Naive thymus-derived CD4-positive, alpha-beta T cell (primary cell): Measurements from ENCODE around the gene TMEM117. TPM values are rescaled to one million over a fixed set of nuclear protein-coding genes. Genes with fewer than 3 reads are reported as not detected.

ENCODE experiments used
- ATAC-seq: fragments of 150-1000 bp; cut with Tn5 transposase; 2 replicates; pipeline ENCODE4 v1.10.0; 2021; ENCODE audit warnings: mild to moderate bottlenecking, moderate library complexity
- CTCF ChIA-PET: fragments of 350-600 bp; sonication (Branson Sonifier 250); formaldehyde crosslinking; loops from one replicate; lab custom pipeline; 2021; ENCODE audit warnings: antibody characterized with exemption; lab: Charles Lee
- POLR2A ChIA-PET: fragments of 350-600 bp; sonication (Branson Sonifier 250); formaldehyde crosslinking; loops from one replicate; lab custom pipeline; 2021; ENCODE audit warnings: antibody characterized with exemption, inconsistent platforms; lab: Charles Lee
- DNase-seq, 9 donors: peaks; one replicate each; pipeline versions ENCODE4 v3.0.0 to v3.0.0-alpha.2; 2020 to 2022; ENCODE audit warnings: mixed read lengths in 1 of 9
- H3K27ac ChIP-seq: one replicate; pipeline ENCODE4 v1.7.0; 2013; ENCODE audit warnings: mild to moderate bottlenecking, low read depth, low read length, moderate library complexity
- H3K27me3 ChIP-seq, 2 donors: one replicate each; pipeline ENCODE4 v1.7.0; 2013; ENCODE audit warnings: low read length in 2 of 2, mild to moderate bottlenecking in 2 of 2, moderate library complexity in 2 of 2; ENCODE audit not compliant: control insufficient read depth in 2 of 2, insufficient read depth in 2 of 2
- H3K36me3 ChIP-seq, 3 experiments: 1 replicate in 2 of 3; 2 replicates in 1 of 3; pipeline ENCODE4 v1.7.0; 2013; ENCODE audit warnings: low read length in 3 of 3, mild to moderate bottlenecking in 3 of 3, moderate library complexity in 1 of 3; ENCODE audit not compliant: insufficient read depth in 3 of 3, control insufficient read depth in 2 of 3
- H3K4me1 ChIP-seq, 2 donors: one replicate each; pipeline ENCODE4 v1.7.0; 2013; ENCODE audit warnings: low read length in 2 of 2, mild to moderate bottlenecking in 2 of 2, moderate library complexity in 1 of 2; ENCODE audit not compliant: control insufficient read depth in 2 of 2, insufficient read depth in 2 of 2
- H3K4me3 ChIP-seq: 2 replicates; pipeline ENCODE4 v1.7.0; 2013; ENCODE audit warnings: mild to moderate bottlenecking, low read length
- H3K9me3 ChIP-seq, 3 experiments: 1 replicate in 2 of 3; 2 replicates in 1 of 3; pipeline ENCODE4 v1.7.0; 2013; ENCODE audit warnings: low read length in 3 of 3; ENCODE audit not compliant: control insufficient read depth in 2 of 3
- H3K27ac Mint-ChIP-seq, 9 donors: one replicate each; pipeline ENCODE4 v1.8.0; 2020 to 2022; ENCODE audit warnings: mixed read lengths in 9 of 9, mild to moderate bottlenecking in 8 of 9, moderate library complexity in 5 of 9, inconsistent platforms in 2 of 9
- H3K27me3 Mint-ChIP-seq, 5 donors: one replicate each; pipeline ENCODE4 v1.8.0; 2021 to 2022; ENCODE audit warnings: mixed read lengths in 5 of 5, mild to moderate bottlenecking in 1 of 5
- H3K36me3 Mint-ChIP-seq, 5 donors: one replicate each; pipeline ENCODE4 v1.8.0; 2020 to 2022; ENCODE audit warnings: mixed read lengths in 5 of 5, mild to moderate bottlenecking in 3 of 5, inconsistent platforms in 1 of 5
- H3K4me1 Mint-ChIP-seq, 7 donors: one replicate each; pipeline ENCODE4 v1.8.0; 2020 to 2022; ENCODE audit warnings: mixed read lengths in 7 of 7, mild to moderate bottlenecking in 3 of 7, inconsistent platforms in 1 of 7
- H3K4me3 Mint-ChIP-seq, 10 donors: one replicate each; pipeline ENCODE4 v1.8.0; 2020 to 2022; ENCODE audit warnings: mild to moderate bottlenecking in 10 of 10, mixed read lengths in 10 of 10, moderate library complexity in 6 of 10, inconsistent platforms in 2 of 10
- H3K9me3 Mint-ChIP-seq, 11 donors: one replicate each; pipeline ENCODE4 v1.8.0; 2020 to 2022; ENCODE audit warnings: mixed read lengths in 11 of 11, mild to moderate bottlenecking in 4 of 11, inconsistent platforms in 1 of 11, moderate library complexity in 1 of 11
- intact Hi-C, 2 donors: fragments of 100-400 bp; cut with micrococcal nuclease; formaldehyde crosslinking; loops; one replicate each; pipeline ENCODE4 v1.15.1; 2023
- polyA plus RNA-seq, 2 donors: library from polyadenylated mRNA; unstranded; fragments of 300-500 nt; fragmentation: Illumina TruSeq; gene quantifications; one replicate each; pipeline ENCODE4 v1.2.3, GENCODE V29; 2021
- total RNA-seq, 6 experiments: library from RNA in 5 of 6; stranded (reverse) in 5 of 6; gene quantifications; 1 replicate in 5 of 6; 2 replicates in 1 of 6; pipeline ENCODE4 v1.2.3 and lab custom pipeline; 2021 to 2026

The TMEM117 gene
- total and polyA plus RNA-seq, 7 experiments from 2014 or later = 0.31 to 6.6 (median 4.2) TPM

- POLR2A ChIA-PET = no interaction called here
- peaks cover 0 to 54% (median 14%) of the 10 kb centered on the region in 11 donors for H3K9me3 Mint-ChIP-seq
- Histone ChIP-seq H3K9me3 (peaks cover 0 to 5% (median 0%) of the 10 kb centered on the region in 3 experiments), H3K27me3 (no peaks in the 10 kb centered on the region), H3K36me3 (no peaks in the 10 kb centered on the region), H3K4me1 (no peaks in the 10 kb centered on the region), H3K4me3 (no peak overlapping the region), H3K27ac (no peak overlapping the region)
- H3K36me3 Mint-ChIP-seq = peaks cover 2 to 25% (median 16%) of the 10 kb centered on the region in 5 donors
- CTCF ChIA-PET = no interaction called here
- intact Hi-C loops = no loop called here
- ATAC-seq (no peak), DNase-seq (no peak)
- H3K4me3 Mint-ChIP-seq = no peak overlapping the region
- peaks cover 0 to 2% (median 0%) of the 10 kb centered on the region in 7 donors for H3K4me1 Mint-ChIP-seq
- H3K27me3 Mint-ChIP-seq = no peaks in the 10 kb centered on the region
- no peak overlapping the region for H3K27ac Mint-ChIP-seq
Measured at GRCh38 chr12:44295958-44296623, 460.2 kb downstream of the TMEM117 start.

DNA sequence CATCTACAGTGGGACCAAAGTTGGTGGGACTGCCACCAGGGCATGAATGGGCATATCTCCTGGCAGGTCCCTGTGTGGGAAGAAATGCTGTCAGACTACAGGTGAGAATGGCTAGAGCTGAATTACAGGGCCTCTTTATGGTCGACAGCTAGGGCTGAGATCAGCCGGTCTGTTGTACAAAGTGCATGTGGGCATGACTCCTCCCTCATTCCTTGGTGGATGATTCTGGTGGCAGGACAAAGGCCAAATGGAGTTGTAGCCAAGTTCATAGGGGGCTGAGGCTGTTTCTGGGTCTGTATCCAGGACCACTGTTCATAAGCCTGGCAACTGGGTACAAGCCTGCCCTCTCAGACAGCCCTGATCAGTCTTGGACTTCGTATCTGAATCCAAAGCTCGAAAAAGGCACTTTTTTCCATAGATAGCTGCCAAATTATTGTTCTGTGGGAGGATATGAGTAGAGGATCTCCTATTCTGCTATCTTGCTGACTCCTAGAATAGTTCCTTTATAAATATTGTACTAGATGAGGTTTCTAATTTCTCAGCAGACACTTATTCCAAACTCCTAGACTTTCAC lies 460.8 kb downstream of the TMEM117 start:
- Mint-ChIP-seq H3K36me3 (peaks cover 2 to 28% (median 19%) of the 10 kb centered on the region in 5 donors), H3K9me3 (peaks cover 0 to 49% (median 14%) of the 10 kb centered on the region in 11 donors)
- H3K36me3 ChIP-seq = no peaks in the 10 kb centered on the region

DNA sequence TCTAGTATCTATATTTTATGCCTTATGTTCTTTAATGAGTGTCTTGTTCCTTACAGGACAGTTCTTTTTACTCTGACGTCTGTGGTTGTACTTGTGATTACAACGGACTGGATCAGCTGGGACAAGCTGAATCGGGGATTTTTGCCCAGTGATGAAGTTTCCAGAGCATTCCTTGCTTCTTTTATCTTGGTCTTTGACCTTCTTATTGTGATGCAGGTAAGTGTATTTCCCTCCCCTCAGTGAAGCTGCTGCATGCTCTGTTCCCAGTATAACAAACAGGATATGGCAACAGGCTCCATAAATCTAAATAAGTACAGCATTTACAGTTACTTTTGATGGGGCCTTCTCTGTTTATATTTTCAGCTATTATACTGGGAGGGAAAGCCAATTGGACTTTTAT lies 463.6 kb downstream of the TMEM117 start:
- no peak for DNase-seq
- H3K27me3 Mint-ChIP-seq = no peaks in the 10 kb centered on the region
- Histone ChIP-seq H3K36me3 (no peaks in the 10 kb centered on the region), H3K4me1 (no peaks in the 10 kb centered on the region), H3K27ac (no peak overlapping the region), H3K4me3 (no peak overlapping the region), H3K9me3 (peaks cover 0 to 5% (median 0%) of the 10 kb centered on the region in 3 experiments), H3K27me3 (no peaks in the 10 kb centered on the region)
- peaks cover 2 to 41% (median 38%) of the 10 kb centered on the region in 5 donors for H3K36me3 Mint-ChIP-seq
- ChIA-PET POLR2A (no interaction called here), CTCF (no interaction called here)
- H3K4me3 Mint-ChIP-seq = no peak overlapping the region
- intact Hi-C loops = no loop called here
- H3K9me3 Mint-ChIP-seq = peaks cover 4 to 29% (median 8%) of the 10 kb centered on the region in 11 donors
- no peak overlapping the region for H3K27ac Mint-ChIP-seq
- no peak for ATAC-seq
- peaks cover 0 to 2% (median 0%) of the 10 kb centered on the region in 7 donors for H3K4me1 Mint-ChIP-seq

More for the DNA sequence above, 460.8 kb downstream of the TMEM117 start:
- Histone ChIP-seq H3K27ac (no peak overlapping the region), H3K4me3 (no peak overlapping the region), H3K27me3 (no peaks in the 10 kb centered on the region), H3K4me1 (no peaks in the 10 kb centered on the region), H3K9me3 (peaks cover 0 to 5% (median 0%) of the 10 kb centered on the region in 3 experiments)
- DNase-seq (no peak), ATAC-seq (no peak)
- H3K4me1 Mint-ChIP-seq = peaks cover 0 to 2% (median 0%) of the 10 kb centered on the region in 7 donors
- POLR2A ChIA-PET = no interaction called here
- CTCF ChIA-PET = no interaction called here
- intact Hi-C loops = no loop called here
- no peak overlapping the region for H3K4me3 Mint-ChIP-seq
- H3K27ac Mint-ChIP-seq = no peak overlapping the region
- no peaks in the 10 kb centered on the region for H3K27me3 Mint-ChIP-seq

GRCh38 chr12:44307506-44308168 lies 471.8 kb downstream of the TMEM117 start:
- peaks cover 0 to 23% (median 5%) of the 10 kb centered on the region in 11 donors for H3K9me3 Mint-ChIP-seq
- H3K36me3 ChIP-seq = no peaks in the 10 kb centered on the region
- H3K4me1 ChIP-seq = no peaks in the 10 kb centered on the region
- ATAC-seq (no peak), DNase-seq (no peak)
- H3K4me3 Mint-ChIP-seq = no peak overlapping the region
- intact Hi-C loops = no loop called here
- H3K27ac Mint-ChIP-seq = no peak overlapping the region
- H3K4me1 Mint-ChIP-seq = no peaks in the 10 kb centered on the region
- CTCF ChIA-PET = interaction anchor here (0.7 kb wide), 1 partner anchor 1216 kb away, joined by 3 read pairs; no protein-coding TSS in a partner anchor
- no peak overlapping the region for H3K4me3 ChIP-seq
- H3K9me3 ChIP-seq = no peaks in the 10 kb centered on the region
- H3K27me3 ChIP-seq = no peaks in the 10 kb centered on the region
- no peaks in the 10 kb centered on the region for H3K27me3 Mint-ChIP-seq
- POLR2A ChIA-PET = no interaction called here
- peaks cover 0 to 23% (median 14%) of the 10 kb centered on the region in 5 donors for H3K36me3 Mint-ChIP-seq
- H3K27ac ChIP-seq = no peak overlapping the region

GRCh38 chr12:44313188-44313587 lies 477.3 kb downstream of the TMEM117 start:
- CTCF ChIA-PET = interaction anchor here (0.7 kb wide), 1 partner anchor 606 kb away, joined by 3 read pairs; no protein-coding TSS in a partner anchor
- Histone ChIP-seq H3K4me1 (no peaks in the 10 kb centered on the region), H3K9me3 (no peaks in the 10 kb centered on the region), H3K27me3 (no peaks in the 10 kb centered on the region), H3K36me3 (no peaks in the 10 kb centered on the region), H3K27ac (no peak overlapping the region), H3K4me3 (no peak overlapping the region)
- H3K9me3 Mint-ChIP-seq = peaks cover 0 to 18% (median 4%) of the 10 kb centered on the region in 11 donors
- H3K27me3 Mint-ChIP-seq = no peaks in the 10 kb centered on the region
- DNase-seq = no peak
- no peak for ATAC-seq
- POLR2A ChIA-PET = no interaction called here
- H3K36me3 Mint-ChIP-seq = peaks cover 0 to 5% (median 0%) of the 10 kb centered on the region in 5 donors
- peaks cover 0 to 4% (median 0%) of the 10 kb centered on the region in 7 donors for H3K4me1 Mint-ChIP-seq
- H3K4me3 Mint-ChIP-seq = no peak overlapping the region
- no peak overlapping the region for H3K27ac Mint-ChIP-seq
- intact Hi-C loops = no loop called here

GRCh38 chr12:44314007-44314500 lies 478.2 kb downstream of the TMEM117 start:
- ATAC-seq = no peak
- Histone ChIP-seq H3K36me3 (no peaks in the 10 kb centered on the region), H3K9me3 (no peaks in the 10 kb centered on the region), H3K27ac (no peak overlapping the region), H3K27me3 (no peaks in the 10 kb centered on the region), H3K4me1 (no peaks in the 10 kb centered on the region), H3K4me3 (no peak overlapping the region)
- Mint-ChIP-seq H3K9me3 (peaks cover 0 to 18% (median 4%) of the 10 kb centered on the region in 11 donors), H3K27ac (no peak overlapping the region), H3K27me3 (no peaks in the 10 kb centered on the region), H3K36me3 (peaks cover 0 to 5% (median 0%) of the 10 kb centered on the region in 5 donors), H3K4me1 (peaks cover 0 to 4% (median 0%) of the 10 kb centered on the region in 7 donors), H3K4me3 (no peak overlapping the region)
- CTCF ChIA-PET = no interaction called here
- intact Hi-C loops = no loop called here
- no peak for DNase-seq
- POLR2A ChIA-PET = no interaction called here
